Measurements from ENCODE around the gene IGF2BP3.

- no peak for TF ChIP-seq EZH2phosphoT487 (IDR thresholded peaks at IDR 0.05; ENCODE audit: borderline replicate concordance, low read depth, low read length)
- no peak for TF ChIP-seq CTCF (conservative IDR thresholded peaks at IDR 0.05; ENCODE audit: low read length)
Measured at GRCh38 chr7:23477962-23478866, 7.9 kb upstream of the IGF2BP3 start.
